Sigmoid colon (tissue), 7 donors: ENCODE measurements around the gene NABP2. TPM values are rescaled to one million over a fixed set of nuclear protein-coding genes. Genes with fewer than 3 reads are reported as not detected.

ENCODE experiments used
- DNase-seq: peaks from one replicate; pipeline ENCODE4 v3.0.0-alpha.2; 2019
- H3K27ac ChIP-seq, 4 donors: fragments of 200-600 bp; sonication (generic); one replicate each; pipeline ENCODE4 v1.5.1; 2016 to 2019; ENCODE audit warnings: mild to moderate bottlenecking in 1 of 4
- H3K27me3 ChIP-seq, 3 donors: fragments of 200-600 bp; sonication (generic); one replicate each; pipeline ENCODE4 v1.5.1; 2019; ENCODE audit warnings: mild to moderate bottlenecking in 1 of 3
- H3K36me3 ChIP-seq, 4 donors: fragments of 200-600 bp; sonication (generic); one replicate each; pipeline ENCODE4 v1.5.1; 2016 to 2019
- H3K4me1 ChIP-seq, 4 donors: fragments of 200-600 bp; sonication (generic); one replicate each; pipeline ENCODE4 v1.5.1; 2017 to 2019
- H3K4me3 ChIP-seq, 4 donors: fragments of 200-600 bp; sonication (generic); one replicate each; pipeline ENCODE4 v1.5.1; 2017 to 2019; ENCODE audit warnings: mild to moderate bottlenecking in 2 of 4, moderate library complexity in 1 of 4
- H3K9me3 ChIP-seq, 4 donors: fragments of 200-600 bp in 3 of 4; sonication (generic) in 3 of 4; one replicate each; pipeline versions ENCODE4 v1.5.1 to v1.6.1; 2013 to 2019
- EP300 ChIP-seq, 4 donors: sonication (generic); formaldehyde crosslinking; IDR thresholded peaks; one replicate each; pipeline ENCODE4 v1.6.1; 2017; ENCODE audit warnings: antibody characterized with exemption in 4 of 4
- POLR2A ChIP-seq, 2 donors: fragments of 450-650 bp; IDR thresholded peaks; one replicate each; pipeline ENCODE4 v1.6.1; 2016; ENCODE audit warnings: antibody characterized with exemption in 2 of 2, mild to moderate bottlenecking in 2 of 2, moderate library complexity in 2 of 2
- POLR2AphosphoS5 ChIP-seq, 4 donors: sonication (generic); formaldehyde crosslinking; IDR thresholded peaks; one replicate each; pipeline ENCODE4 v1.6.1; 2017; ENCODE audit warnings: antibody characterized with exemption in 4 of 4
- WGBS, 2 donors: extraction: QIAGEN DNeasy Blood & Tissue Kit; methylation state at CpG; one replicate each; pipeline ENCODE4 v1.1.7; 2013; 5-methylcytosine and 5-hydroxymethylcytosine counted together
- intact Hi-C: fragments of 100-400 bp; cut with DNase I; formaldehyde crosslinking; loops from one replicate; pipeline ENCODE4 v1.15.1; 2023
- polyA plus RNA-seq, 3 donors: library from polyadenylated mRNA; stranded (reverse); fragments of 200-250 nt; gene quantifications; one replicate each; pipeline ENCODE4 v1.2.3, GENCODE V29; 2013
- total RNA-seq, 4 donors: library from RNA; depleted of rRNA; stranded (reverse); fragments of >200 nt; gene quantifications; one replicate each; pipeline ENCODE4 v1.1.0, GENCODE V29; 2016
- TF ChIP-seq, protein P1 (sequence below), 4 experiments: fragments of 450-650 bp in 3 of 4; fragments of 200-600 bp in 1 of 4; IDR thresholded peaks; one replicate each; pipeline ENCODE4 v1.5.1; 2016 to 2019; ENCODE audit warnings: antibody characterized with exemption in 4 of 4, mild to moderate bottlenecking in 3 of 4, moderate library complexity in 2 of 4
- donor health status: healthy with polysubstance abuse.
- donor health status: Bipolar disorder and iron deficiency.
- donor health status: healthy.

Gene NABP2
- total and polyA plus RNA-seq, 7 donors: 17.2 to 43.7 (median 32.6) TPM

DNA sequence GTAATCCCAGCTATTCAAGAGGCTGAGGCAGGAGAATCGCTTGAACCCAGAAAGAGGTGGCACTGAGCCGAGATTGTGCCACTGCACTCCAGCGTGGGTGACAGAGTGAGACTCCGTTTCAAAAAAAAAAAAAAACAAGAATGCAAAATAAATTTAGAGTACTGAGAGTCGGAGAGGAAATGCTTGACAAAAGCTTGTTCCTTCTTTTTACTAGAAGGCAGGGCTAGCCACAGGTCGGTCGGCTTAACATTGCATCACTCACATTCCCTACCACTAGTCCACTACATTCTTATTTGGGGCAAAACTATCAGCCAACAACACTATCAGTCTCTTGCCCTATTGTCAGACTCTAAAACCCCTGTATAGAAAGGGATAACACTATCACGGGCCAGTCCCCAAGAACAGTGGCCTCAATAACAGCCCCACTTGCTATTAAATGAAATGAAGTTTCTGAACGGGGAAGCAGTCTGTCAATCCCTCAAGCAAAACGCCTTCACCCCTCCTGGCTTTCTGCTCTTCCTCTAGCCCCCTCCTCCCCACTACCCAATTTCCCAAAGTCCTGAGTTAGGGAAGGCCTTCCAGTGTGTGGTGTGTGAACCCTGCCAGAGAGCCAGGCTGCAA lies 3.4 kb upstream of the NABP2 start:
- no peaks in the 10 kb centered on the region for H3K27me3 ChIP-seq
- H3K36me3 ChIP-seq: peaks cover 0 to 11% (median under 1%) of the 10 kb centered on the region in 4 donors
- H3K4me3 ChIP-seq: peak overlapping the region; percentile 71 to 83 (median 81)
- peak overlapping the region; percentile 98 to 99 (median 98) for H3K27ac ChIP-seq
- intact Hi-C loops: loop anchor here (2.0 kb wide), 1 partner anchor 14 kb away; no protein-coding TSS in a partner anchor
- H3K9me3 ChIP-seq: no peaks in the 10 kb centered on the region
- 6 to 15% methylated on average over 10 of the region's 10 CpGs for WGBS, 2 donors
- H3K4me1 ChIP-seq: peaks cover 0 to 66% (median 52%) of the 10 kb centered on the region in 4 donors
- no peak for DNase-seq
- TF ChIP-seq EP300 (IDR thresholded peaks at IDR 0.05) (no peak), POLR2A (IDR thresholded peaks at IDR 0.05) (no peak), POLR2AphosphoS5 (IDR thresholded peaks at IDR 0.05) (no peak)
- TF ChIP-seq, protein P1, sequence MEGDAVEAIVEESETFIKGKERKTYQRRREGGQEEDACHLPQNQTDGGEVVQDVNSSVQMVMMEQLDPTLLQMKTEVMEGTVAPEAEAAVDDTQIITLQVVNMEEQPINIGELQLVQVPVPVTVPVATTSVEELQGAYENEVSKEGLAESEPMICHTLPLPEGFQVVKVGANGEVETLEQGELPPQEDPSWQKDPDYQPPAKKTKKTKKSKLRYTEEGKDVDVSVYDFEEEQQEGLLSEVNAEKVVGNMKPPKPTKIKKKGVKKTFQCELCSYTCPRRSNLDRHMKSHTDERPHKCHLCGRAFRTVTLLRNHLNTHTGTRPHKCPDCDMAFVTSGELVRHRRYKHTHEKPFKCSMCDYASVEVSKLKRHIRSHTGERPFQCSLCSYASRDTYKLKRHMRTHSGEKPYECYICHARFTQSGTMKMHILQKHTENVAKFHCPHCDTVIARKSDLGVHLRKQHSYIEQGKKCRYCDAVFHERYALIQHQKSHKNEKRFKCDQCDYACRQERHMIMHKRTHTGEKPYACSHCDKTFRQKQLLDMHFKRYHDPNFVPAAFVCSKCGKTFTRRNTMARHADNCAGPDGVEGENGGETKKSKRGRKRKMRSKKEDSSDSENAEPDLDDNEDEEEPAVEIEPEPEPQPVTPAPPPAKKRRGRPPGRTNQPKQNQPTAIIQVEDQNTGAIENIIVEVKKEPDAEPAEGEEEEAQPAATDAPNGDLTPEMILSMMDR (IDR thresholded peaks at IDR 0.05): no peak

DNA sequence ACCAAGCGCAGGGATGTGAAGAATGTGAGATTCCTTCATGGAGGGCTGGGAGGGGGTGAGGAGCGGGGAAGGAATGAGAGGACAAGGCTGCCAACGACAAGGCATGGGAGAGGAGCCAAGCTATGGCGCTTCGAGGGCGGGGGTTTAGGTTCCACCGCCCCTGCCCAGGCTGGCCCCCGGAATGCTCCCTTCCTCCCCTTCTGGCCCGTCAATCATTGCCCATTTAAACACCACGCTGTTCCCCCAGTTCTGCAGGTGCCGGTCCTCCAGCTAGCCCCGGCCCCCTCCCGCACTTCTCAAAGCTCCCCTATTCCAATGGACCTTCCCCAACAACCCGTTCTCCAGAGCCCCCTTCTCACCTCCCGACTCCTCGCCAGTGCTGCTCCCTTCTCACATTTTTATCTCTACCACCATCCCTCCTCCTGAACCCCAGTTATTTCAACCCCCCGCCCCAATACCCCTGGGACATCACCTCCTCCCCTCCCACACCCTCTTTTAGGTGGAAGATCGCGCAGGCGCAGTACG lies 2.8 kb upstream of the NABP2 start:
- intact Hi-C loops: loop anchor here (2.0 kb wide), 1 partner anchor 14 kb away; no protein-coding TSS in a partner anchor
- TF ChIP-seq EP300 (IDR thresholded peaks at IDR 0.05) (no peak), POLR2AphosphoS5 (IDR thresholded peaks at IDR 0.05) (peak in 1 of 4 donors; percentile 3), POLR2A (IDR thresholded peaks at IDR 0.05) (no peak)
- TF ChIP-seq, protein P1 (IDR thresholded peaks at IDR 0.05): no peak
- H3K27ac ChIP-seq: peak overlapping the region; percentile 98 to 99 (median 98)
- H3K36me3 ChIP-seq: peaks cover 0 to 10% (median 0%) of the 10 kb centered on the region in 4 donors
- WGBS, 2 donors: 0 to 1% methylated on average over 21 of the region's 21 CpGs
- peak overlapping the region; percentile 71 to 83 (median 81) for H3K4me3 ChIP-seq
- no peaks in the 10 kb centered on the region for H3K27me3 ChIP-seq
- peaks cover 0 to 66% (median 52%) of the 10 kb centered on the region in 4 donors for H3K4me1 ChIP-seq
- peak; percentile 88 for DNase-seq
- H3K9me3 ChIP-seq: no peaks in the 10 kb centered on the region

DNA sequence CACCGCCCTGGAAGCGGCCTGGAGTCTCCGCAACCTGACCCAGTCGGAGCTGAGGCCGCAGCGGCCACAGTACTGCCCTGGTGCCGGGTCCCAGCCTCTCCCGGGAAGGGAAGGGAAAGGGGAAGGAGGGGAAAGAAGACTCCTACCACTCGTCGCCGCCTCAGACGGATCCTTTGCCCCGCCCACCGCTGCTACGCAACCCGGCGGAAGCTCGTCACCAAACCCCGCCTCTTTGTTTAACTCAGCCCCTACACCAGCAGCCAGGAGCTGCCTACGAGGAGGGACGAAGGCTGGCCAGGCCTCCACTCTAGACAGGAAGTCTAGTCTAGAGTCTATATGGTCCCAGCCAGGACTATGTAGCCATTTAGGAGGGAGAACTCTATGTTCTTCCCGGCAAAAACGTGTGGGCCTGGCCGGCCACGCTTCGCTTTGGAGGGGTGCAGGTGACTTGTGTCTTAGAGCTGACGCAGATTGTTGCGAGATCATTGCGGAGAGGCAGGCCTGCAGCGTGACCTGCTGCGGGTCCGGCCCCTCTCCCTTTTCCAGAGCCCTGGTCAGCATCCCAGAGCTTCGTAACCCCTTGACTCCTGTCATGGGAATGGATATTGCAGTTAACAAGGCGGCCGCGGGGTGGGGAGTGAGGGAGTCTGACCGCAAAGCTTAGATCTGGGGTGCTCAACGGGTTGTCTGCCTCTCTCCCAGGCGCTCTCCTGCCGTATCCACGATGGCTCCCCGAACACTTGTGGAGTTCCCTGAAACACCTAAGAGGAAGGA lies 2.2 kb upstream of the NABP2 start, which contains the start of gene RNF41:
RNF41 (minus strand) TSS at position 166 of the 774 bp plus-strand sequence. CDS start 7,875 bp downstream, outside the sequence.
- DNase-seq: peak; percentile 99
- intact Hi-C loops: loop anchor here (2.0 kb wide), 2 partner anchors 15 to 63 kb away; partner anchors contain the start of gene MYL6
- Histone ChIP-seq H3K27me3 (no peaks in the 10 kb centered on the region), H3K4me3 (peak within 1 kb of the TSS; percentile 71 to 83 (median 81)), H3K27ac (peak within 1 kb of the TSS; percentile 98 to 99 (median 98)), H3K4me1 (peaks cover 0 to 66% (median 52%) of the 10 kb centered on the region in 4 donors), H3K9me3 (no peaks in the 10 kb centered on the region), H3K36me3 (peaks cover 0 to 5% (median 0%) of the 10 kb centered on the region in 4 donors)
- WGBS, 2 donors: 1 to 2% methylated on average over 42 of the region's 42 CpGs
- TF ChIP-seq POLR2AphosphoS5 (IDR thresholded peaks at IDR 0.05) (peak; percentile 99 to 100 (median 99)), EP300 (IDR thresholded peaks at IDR 0.05) (peak in 2 of 4 donors; percentile 5 to 69), POLR2A (IDR thresholded peaks at IDR 0.05) (peak; percentile 96 to 98)
- TF ChIP-seq, protein P1 (IDR thresholded peaks at IDR 0.05): no peak

DNA sequence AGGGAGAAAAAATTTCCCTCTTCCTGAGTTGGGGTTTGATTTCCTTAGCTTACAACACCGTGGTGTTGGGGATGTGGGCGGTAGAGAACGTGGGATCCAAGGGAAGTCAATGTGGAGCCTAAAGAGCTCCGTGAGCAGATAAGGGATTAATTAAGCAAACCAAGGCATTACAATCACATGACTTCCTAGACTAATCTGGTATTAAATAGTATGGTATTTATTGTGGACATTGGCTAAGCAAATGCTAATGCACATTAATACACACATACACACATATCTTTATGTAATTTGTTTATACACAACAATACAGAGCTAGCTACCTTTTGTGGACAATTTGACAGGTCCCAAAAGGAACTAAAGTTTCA lies 1.6 kb upstream of the NABP2 start:
- Histone ChIP-seq H3K27ac (peak overlapping the region; percentile 98 to 99 (median 98)), H3K27me3 (no peaks in the 10 kb centered on the region), H3K36me3 (peaks cover 0 to 7% (median 0%) of the 10 kb centered on the region in 4 donors), H3K4me3 (peak overlapping the region; percentile 71 to 83 (median 81)), H3K9me3 (no peaks in the 10 kb centered on the region), H3K4me1 (peaks cover 0 to 62% (median 52%) of the 10 kb centered on the region in 4 donors)
- TF ChIP-seq, protein P1 (IDR thresholded peaks at IDR 0.05): no peak
- TF ChIP-seq POLR2AphosphoS5 (IDR thresholded peaks at IDR 0.05) (no peak), EP300 (IDR thresholded peaks at IDR 0.05) (no peak), POLR2A (IDR thresholded peaks at IDR 0.05) (no peak)
- no peak for DNase-seq
- intact Hi-C loops: loop anchor here (2.0 kb wide), 1 partner anchor 64 kb away; the partner anchor contains the start of gene MYL6
- 14 to 16% methylated on average over 4 of the region's 4 CpGs for WGBS, 2 donors
